ENCODE data around the gene ZFP69B. TPM values are rescaled to one million over a fixed set of nuclear protein-coding genes. Genes with fewer than 3 reads are reported as not detected.

Gene ZFP69B
- polyA plus RNA-seq, 1 donor (not counting 4 experiments of a cell fraction or from before 2014, with no cell fraction given) = 1.9 TPM

DNA sequence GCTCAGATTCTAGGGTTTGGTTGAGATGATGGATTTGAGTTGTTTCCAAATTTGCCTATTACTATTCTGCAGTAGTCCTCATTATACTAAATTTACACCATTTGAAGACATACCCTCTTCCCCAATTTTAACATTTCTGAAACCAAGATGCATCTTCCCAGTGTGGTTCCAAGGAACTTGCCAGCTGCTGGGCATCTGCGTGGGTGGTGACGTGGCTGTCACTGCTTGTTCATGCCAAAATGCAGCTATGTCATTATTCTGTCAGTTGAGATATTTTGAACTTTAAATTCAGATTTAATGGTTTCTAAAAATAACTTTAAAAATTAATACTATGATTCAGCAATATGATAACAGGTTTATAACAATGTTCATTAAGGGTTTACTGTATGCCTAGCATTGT is 28.0 kb downstream of the ZFP69B start:
- H3K27ac ChIP-seq (ENCODE audit: control insufficient read depth, insufficient read depth, low read length) = no peak overlapping the region

DNA sequence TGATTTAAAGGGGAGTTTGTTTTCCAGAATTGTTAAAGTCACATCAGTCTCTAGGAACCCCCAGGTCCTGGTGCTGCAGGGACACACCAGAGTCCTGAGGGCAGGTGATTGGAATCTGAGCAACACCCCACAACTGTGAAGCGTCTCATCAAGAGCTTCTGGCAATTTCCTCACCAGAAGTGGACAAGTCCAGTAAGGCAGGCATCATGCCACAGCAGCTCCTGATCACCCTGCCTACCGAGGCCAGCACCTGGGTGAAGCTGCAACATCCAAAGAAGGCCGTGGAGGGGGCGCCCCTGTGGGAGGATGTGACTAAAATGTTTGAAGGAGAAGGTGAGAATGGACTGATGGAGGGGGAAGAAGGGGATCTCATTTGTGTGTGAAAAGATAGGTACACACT is 28.9 kb downstream of the ZFP69B start:
- H3K4me3 ChIP-seq (ENCODE audit: control insufficient read depth in 2 of 3, extremely low read depth in 1 of 3, insufficient read depth in 2 of 3, low read depth in 1 of 3, low read length in 3 of 3) = no peak overlapping the region
- H2AFZ ChIP-seq (ENCODE audit: control insufficient read depth, low read length) = no peak overlapping the region
- H3K79me2 ChIP-seq (ENCODE audit: control insufficient read depth, insufficient read depth, low read length) = no peaks in the 10 kb centered on the region
- H3K27ac ChIP-seq (ENCODE audit: control insufficient read depth, insufficient read depth, low read length) = no peak overlapping the region
- TF ChIP-seq, protein P1, sequence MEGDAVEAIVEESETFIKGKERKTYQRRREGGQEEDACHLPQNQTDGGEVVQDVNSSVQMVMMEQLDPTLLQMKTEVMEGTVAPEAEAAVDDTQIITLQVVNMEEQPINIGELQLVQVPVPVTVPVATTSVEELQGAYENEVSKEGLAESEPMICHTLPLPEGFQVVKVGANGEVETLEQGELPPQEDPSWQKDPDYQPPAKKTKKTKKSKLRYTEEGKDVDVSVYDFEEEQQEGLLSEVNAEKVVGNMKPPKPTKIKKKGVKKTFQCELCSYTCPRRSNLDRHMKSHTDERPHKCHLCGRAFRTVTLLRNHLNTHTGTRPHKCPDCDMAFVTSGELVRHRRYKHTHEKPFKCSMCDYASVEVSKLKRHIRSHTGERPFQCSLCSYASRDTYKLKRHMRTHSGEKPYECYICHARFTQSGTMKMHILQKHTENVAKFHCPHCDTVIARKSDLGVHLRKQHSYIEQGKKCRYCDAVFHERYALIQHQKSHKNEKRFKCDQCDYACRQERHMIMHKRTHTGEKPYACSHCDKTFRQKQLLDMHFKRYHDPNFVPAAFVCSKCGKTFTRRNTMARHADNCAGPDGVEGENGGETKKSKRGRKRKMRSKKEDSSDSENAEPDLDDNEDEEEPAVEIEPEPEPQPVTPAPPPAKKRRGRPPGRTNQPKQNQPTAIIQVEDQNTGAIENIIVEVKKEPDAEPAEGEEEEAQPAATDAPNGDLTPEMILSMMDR (optimal IDR thresholded peaks at IDR 0.05 in 1 of 3, IDR thresholded peaks at IDR 0.05 in 1 of 3, conservative IDR thresholded peaks at IDR 0.05 in 1 of 3; ENCODE audit: extremely low read depth in 1 of 3, insufficient read depth in 2 of 3, low read length in 3 of 3) = no peak
- no peak for TF ChIP-seq EZH2 (IDR thresholded peaks at IDR 0.05; ENCODE audit: low read length)
- FAIRE-seq = no peak
- H3K9ac ChIP-seq (ENCODE audit: control insufficient read depth, extremely low read depth, insufficient read depth, low read length) = no peak overlapping the region
- H3K4me1 ChIP-seq (ENCODE audit: control insufficient read depth, extremely low read depth, insufficient read depth, low read length) = peaks cover 4% of the 10 kb centered on the region
- H3K4me2 ChIP-seq (ENCODE audit: control insufficient read depth, extremely low read depth, insufficient read depth, low read depth, low read length) = no peak overlapping the region
- H3K36me3 ChIP-seq (ENCODE audit: control insufficient read depth in 2 of 2, extremely low read depth in 1 of 2, insufficient read depth in 2 of 2, low read length in 2 of 2) = no peaks in the 10 kb centered on the region
- no peaks in the 10 kb centered on the region for H3K9me1 ChIP-seq (ENCODE audit: control insufficient read depth, extremely low read depth, insufficient read depth, low read length)
- dilution Hi-C loops (cut with MboI; ENCODE audit: extremely low pct_ligation_motif_present, low sequenced_read_pairs) = no loop called here
- no peaks in the 10 kb centered on the region for H4K20me1 ChIP-seq (ENCODE audit: control insufficient read depth, extremely low read depth, insufficient read depth, low read length)
- H3K27me3 ChIP-seq (ENCODE audit: control insufficient read depth, extremely low read depth, insufficient read depth, low read length) = no peaks in the 10 kb centered on the region
- DNase-seq (ENCODE audit: low read depth, low spot score) = no peak
- peaks cover 4% of the 10 kb centered on the region for H3K9me3 ChIP-seq (ENCODE audit: control insufficient read depth, low read depth, low read length)

More for the DNA sequence above, 28.0 kb downstream of the ZFP69B start:
- TF ChIP-seq, protein P1 (optimal IDR thresholded peaks at IDR 0.05 in 1 of 3, IDR thresholded peaks at IDR 0.05 in 1 of 3, conservative IDR thresholded peaks at IDR 0.05 in 1 of 3; ENCODE audit: extremely low read depth in 1 of 3, insufficient read depth in 2 of 3, low read length in 3 of 3) = no peak
- no peak for TF ChIP-seq EZH2 (IDR thresholded peaks at IDR 0.05; ENCODE audit: low read length)
- H3K79me2 ChIP-seq (ENCODE audit: control insufficient read depth, insufficient read depth, low read length) = no peaks in the 10 kb centered on the region
- H3K4me1 ChIP-seq (ENCODE audit: control insufficient read depth, extremely low read depth, insufficient read depth, low read length) = peaks cover 4% of the 10 kb centered on the region
- peak overlapping the region; percentile 91 for H3K4me2 ChIP-seq (ENCODE audit: control insufficient read depth, extremely low read depth, insufficient read depth, low read depth, low read length)
- no peaks in the 10 kb centered on the region for H4K20me1 ChIP-seq (ENCODE audit: control insufficient read depth, extremely low read depth, insufficient read depth, low read length)
- H3K27me3 ChIP-seq (ENCODE audit: control insufficient read depth, extremely low read depth, insufficient read depth, low read length) = no peaks in the 10 kb centered on the region
- peak overlapping the region in 2 of 3 experiments; percentile 63 to 88 for H3K4me3 ChIP-seq (ENCODE audit: control insufficient read depth in 2 of 3, extremely low read depth in 1 of 3, insufficient read depth in 2 of 3, low read depth in 1 of 3, low read length in 3 of 3)
- no peaks in the 10 kb centered on the region for H3K36me3 ChIP-seq (ENCODE audit: control insufficient read depth in 2 of 2, extremely low read depth in 1 of 2, insufficient read depth in 2 of 2, low read length in 2 of 2)
- no peak for FAIRE-seq
- dilution Hi-C loops (cut with MboI; ENCODE audit: extremely low pct_ligation_motif_present, low sequenced_read_pairs) = no loop called here
- DNase-seq (ENCODE audit: low read depth, low spot score) = no peak
- peak overlapping the region; percentile 97 for H2AFZ ChIP-seq (ENCODE audit: control insufficient read depth, low read length)
- no peak overlapping the region for H3K9ac ChIP-seq (ENCODE audit: control insufficient read depth, extremely low read depth, insufficient read depth, low read length)
- no peaks in the 10 kb centered on the region for H3K9me1 ChIP-seq (ENCODE audit: control insufficient read depth, extremely low read depth, insufficient read depth, low read length)
- H3K9me3 ChIP-seq (ENCODE audit: control insufficient read depth, low read depth, low read length) = peaks cover 4% of the 10 kb centered on the region

Measured in keratinocyte (primary cell).